HG03066 (cell line): ENCODE results near the gene PRKCB.
"Not testable (repeated sequence)": the region's sequence is repeated elsewhere in the genome, so short reads cannot be mapped to it uniquely, and the experiment has no call there.

Experiments
- ATAC-seq: cut with Tn5 transposase; IDR thresholded peaks from one replicate; pipeline ENCODE4 v1.9.1; 2021; ENCODE audit warnings: low read depth; ENCODE audit not compliant: unreplicated experiment

The PRKCB gene

DNA sequence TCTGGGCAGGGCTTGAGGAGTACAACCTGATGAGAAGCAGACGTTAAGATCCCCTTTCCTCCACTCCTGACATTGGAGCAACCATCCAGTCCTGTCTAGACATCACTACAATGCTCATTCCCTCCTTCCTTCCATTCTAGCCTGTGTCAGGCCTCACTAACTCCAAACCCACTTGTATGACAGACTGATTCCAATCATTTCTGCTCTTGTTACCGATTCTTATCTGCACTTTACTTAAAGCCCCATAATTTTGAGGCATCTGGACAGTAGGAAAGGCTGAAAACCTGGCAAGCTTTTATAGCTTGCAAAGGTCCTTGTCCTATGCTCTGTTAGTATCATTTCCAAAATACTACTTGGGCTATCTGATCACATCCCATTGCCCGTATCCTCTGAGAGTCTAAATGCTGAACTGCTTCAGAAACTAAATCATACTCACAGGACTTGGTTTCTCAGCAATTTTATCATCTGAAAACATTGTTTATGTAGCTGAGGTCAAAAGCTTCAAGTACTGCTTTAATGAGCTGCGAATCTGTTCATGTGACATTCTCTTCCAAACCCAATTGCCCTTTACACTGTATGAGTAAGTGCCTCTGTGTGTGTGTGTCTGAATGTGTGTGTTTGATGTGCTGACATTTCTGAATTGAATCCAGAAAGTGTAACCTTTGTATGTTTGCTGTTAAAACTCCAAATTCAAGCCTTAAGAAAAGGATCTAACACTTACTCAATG, 363.2 kb downstream of the PRKCB start:
- no peak for ATAC-seq

DNA sequence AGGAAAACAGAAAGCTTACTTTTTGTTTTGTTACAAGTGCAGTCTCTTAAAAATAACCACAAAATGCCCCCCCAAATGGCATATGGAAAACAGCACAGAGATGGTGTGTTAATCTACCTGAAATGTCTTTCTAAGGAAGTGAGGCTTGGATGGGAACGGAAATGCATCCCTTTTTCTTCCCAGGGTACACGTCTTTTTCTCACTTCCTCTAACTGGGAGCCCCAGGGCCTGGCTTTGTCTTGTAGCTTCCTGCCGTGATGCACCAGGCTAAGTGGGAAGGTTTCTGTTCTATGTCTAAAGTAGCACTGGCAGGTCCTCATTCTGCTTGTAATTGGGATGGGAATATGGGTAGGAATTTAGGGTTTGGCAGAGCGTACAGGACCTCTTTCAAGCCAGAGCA, 367.9 kb downstream of the PRKCB start:
- ATAC-seq, result no peak

DNA sequence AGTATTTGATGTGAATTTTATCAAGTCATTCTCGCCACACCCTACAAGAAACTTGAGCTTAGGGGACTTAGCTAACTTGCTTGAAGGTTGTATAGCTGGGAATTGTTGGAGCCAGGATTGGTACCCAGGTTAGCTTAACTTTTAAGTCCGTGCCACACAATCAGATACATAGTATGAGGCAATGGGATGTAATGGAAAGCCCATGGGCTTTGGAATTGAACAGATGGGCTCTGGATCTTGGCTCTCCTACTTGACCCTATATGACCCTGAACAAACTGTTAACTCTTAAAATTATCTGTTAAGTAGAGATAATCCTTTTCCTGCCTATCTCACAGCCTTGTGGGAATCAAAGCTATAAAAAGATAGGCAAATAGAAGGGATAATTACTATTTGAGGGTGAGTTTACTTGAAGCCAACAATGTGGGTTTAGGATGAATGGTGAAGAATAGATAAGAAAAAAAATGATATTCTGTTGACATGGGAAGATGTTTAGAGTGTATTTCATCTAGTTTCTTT, 368.4 kb downstream of the PRKCB start:
- ATAC-seq, result no peak

DNA sequence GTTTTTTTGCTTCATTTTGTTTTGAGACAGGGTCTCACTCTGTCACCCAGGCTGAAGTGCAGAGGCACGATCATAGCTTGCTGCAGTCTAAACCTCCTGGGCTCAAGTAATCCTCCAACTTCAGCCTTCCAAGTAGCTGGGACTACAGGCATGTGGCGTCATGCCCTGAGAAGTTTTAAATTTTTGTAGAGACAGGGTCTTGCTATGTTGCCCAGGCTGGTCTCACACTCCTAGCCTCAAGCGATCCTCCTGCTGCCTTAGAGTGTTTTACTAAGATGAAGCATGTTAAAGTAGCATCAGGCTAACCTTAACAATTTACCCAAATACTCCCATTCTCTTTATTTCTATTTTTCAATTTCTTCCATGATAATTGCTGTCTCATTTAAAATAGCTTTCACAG, 371.1 kb downstream of the PRKCB start:
- ATAC-seq, result no peak

DNA sequence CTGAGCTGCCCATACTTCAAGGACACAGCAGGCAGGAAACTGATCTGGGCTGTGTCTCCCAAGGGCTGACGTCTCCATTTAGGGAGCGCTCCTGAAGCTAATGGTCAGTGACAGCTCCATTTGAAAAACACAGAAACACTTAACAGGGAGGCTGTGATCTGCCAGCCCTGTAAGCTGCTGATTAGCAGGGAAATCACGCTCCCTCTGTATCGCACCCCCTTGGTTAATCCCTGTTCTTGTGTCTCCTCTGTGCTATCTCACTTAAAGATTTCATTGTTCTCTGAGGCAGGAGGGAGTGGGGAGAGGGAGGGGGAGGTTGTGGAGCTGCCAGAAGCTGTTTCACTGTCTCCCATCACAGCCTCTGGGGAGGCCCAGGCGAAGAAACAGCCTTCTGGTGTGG, 372.9 kb downstream of the PRKCB start:
- ATAC-seq, result no peak

DNA sequence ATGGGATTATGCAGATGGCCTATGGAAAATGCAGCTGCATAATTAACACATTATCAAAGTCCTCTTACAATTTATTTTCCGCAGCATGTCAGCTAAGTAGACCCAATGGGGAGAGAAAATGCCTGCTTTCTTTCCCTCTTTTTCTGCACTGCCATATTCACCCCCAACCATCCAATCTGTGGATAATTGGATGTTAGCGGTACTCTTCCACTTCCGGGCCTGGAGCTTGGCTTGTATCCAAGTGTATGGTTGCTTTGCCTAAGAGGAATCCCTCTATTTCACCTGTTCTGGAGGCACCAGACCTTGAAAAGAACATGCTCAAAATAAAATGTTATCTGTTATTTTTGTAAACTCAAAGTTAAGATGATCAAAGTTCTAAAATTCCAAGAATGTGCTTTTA, 379.2 kb downstream of the PRKCB start:
- ATAC-seq, result no peak

DNA sequence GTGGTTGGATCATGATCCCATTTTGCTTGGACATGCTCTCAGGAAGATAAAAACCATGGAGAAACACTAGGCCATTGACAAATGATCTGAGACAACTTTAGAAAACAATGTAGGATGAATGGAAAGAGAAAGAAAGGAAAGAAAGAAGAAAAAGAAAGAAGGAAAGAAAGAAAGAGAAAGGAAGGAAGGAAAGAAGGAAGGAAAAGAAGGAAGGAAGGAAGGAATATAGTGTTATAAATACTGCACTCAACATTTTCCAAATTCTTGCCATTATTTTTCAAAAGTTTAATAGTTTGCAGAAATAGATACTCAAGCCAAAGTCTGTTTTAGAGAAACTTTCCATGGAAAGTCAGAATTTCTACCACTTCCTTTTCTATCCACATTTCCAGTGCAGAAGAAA, 381.2 kb downstream of the PRKCB start:
- no peak for ATAC-seq

DNA sequence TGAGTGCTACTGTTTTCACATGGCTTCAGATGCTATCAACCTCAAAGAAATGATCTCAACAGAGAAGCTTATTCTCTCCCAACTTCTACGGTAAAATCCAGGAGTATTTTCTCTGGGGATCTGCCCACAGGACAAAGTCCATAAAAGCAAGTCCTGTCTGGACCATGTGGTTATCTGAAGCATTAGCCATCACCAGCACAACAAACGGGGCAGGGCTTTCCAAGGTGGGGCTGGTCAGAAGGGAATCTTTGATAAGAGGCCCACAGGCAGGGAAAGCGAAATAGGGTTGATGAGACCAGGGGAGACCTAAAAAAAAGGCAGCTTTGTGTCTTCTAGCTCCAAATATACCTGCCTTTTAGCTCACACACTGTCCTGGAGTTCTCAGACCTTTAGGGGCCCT, 381.7 kb downstream of the PRKCB start:
- no peak for ATAC-seq

DNA sequence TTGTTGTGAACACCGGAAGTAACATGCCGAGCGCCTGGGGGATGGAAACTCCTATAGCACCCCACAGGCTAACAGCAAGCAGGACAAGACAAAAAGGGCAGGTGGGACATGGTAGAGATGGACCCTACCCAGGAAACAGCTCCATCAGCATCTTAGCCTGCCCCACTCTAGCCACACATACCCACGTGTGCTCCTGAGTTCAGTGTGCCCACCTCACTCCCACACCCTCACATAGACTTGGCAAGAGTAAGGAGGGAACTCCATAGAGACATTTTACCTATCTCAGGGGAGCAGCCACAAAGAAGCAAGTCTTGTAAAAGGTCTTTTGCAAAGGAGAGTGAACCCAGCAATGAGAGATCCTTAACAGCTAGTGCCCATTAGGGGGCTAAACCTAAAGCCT, 382.5 kb downstream of the PRKCB start:
- no peak for ATAC-seq

DNA sequence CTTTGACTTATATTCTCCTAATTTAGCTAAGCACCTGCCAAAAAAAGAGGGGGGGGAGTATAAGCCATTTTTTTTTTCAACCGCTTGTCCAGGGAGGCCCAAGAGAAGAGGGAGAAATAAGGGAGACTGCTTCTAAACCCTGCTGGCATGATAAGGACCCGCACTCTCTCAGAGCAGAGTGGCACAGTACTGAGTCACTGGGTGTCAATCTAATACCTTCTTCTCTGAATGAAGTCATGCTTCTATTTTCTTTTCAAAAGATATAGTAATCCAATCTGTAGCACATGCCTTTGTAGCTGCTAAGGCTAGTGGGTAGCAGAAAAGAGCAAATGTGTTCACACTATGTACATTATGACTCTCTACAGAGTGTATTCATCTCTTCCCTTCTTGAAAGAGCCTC, 385.4 kb downstream of the PRKCB start:
- ATAC-seq, result no peak

DNA sequence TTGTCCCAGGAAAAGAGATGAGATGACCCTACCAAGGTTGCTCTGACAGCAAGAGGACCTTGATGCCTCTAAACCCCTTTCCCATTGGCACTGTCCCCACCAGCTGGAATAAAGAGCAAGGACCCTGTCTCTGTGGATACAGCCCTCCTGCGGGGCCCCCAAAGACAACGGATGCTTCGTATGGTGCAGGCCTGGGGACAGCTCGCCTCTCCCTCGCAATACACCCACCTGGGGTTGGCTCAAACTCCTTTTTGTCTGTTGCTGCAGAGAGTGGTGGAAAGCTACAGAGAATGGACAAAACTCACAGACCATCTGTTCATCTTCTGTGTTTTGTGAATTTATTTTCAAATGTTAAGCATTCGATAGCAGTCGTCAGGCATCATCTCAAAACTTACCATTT, 392.7 kb downstream of the PRKCB start:
- ATAC-seq, result no peak

DNA sequence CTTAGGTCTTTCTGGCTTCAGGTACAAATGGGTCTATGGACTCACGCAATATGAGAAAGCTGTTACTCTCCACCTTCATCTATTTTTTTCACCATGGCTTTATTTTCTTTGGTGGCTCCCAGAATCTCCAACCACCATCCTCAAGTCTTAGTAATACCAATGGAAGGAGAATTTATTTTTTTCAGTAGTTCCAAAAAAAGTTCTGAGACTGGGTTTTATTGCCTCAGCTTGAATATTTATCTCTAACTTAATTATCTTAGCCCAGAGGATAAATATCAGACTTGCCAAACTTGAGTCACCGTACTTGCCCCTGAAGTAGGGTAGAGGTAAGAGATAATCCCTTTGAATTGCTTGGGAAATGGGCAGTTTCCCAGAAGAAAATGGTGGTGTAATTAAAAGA, 397.2 kb downstream of the PRKCB start:
- ATAC-seq, result no peak

DNA sequence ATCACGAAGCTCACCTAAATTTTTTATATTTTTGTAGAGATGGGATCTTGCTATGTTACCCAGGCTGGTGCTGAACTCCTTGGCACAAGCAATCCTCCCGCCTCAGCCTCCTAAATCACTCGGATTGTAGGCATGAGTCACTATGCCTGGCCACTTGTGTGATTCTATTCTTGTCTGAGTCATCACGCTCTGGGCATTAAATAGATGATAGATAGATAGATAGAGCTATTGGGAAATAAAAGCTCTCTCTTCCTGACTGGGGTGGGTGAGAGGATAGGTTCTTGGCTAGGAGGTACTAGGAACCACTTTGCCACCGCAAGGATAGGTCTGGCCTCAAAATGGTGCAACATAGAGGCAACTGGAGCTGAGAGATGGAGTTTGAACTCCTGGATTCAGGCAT, 399.0 kb downstream of the PRKCB start:
- no peak for ATAC-seq

DNA sequence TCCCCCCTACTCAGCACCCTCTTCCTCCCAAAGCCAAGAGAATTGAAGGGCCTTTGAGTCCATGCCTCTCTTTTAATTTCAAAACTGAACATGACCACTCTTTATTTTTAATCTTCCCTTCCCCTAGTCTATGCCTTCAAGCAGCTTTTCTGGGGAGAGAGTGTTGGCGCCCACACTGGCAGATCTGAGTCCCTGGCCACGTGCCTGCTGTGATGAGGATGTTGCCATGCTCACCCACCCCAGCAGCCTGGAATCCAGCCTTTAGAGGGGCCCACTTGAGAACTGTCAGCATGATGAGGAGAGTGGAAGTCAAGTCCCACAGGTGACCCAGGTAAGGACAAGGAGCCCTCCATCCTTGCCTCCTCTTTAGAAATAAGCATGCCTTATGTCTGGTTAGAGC, 400.0 kb downstream of the PRKCB start:
- no peak for ATAC-seq

DNA sequence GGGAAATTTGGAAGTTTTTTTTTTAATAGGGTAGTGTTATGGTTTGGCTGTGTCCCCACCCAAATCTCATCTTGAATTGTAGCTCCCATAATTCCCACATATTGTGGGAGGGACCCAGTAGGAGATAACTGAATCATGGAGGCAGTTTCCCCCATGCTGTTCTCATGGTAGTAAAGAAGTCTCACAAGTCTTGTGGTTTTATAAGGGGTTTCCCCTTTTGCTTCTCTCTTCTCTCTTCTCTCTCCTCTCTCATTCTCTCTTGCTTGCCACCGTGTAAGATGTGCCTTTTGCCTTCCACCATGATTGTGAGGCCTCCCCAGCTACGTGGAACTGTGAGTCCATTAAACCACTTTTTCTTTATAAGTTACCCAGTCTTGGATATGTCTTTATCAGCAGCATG, 403.1 kb downstream of the PRKCB start:
- not testable (repeated sequence) for ATAC-seq

DNA sequence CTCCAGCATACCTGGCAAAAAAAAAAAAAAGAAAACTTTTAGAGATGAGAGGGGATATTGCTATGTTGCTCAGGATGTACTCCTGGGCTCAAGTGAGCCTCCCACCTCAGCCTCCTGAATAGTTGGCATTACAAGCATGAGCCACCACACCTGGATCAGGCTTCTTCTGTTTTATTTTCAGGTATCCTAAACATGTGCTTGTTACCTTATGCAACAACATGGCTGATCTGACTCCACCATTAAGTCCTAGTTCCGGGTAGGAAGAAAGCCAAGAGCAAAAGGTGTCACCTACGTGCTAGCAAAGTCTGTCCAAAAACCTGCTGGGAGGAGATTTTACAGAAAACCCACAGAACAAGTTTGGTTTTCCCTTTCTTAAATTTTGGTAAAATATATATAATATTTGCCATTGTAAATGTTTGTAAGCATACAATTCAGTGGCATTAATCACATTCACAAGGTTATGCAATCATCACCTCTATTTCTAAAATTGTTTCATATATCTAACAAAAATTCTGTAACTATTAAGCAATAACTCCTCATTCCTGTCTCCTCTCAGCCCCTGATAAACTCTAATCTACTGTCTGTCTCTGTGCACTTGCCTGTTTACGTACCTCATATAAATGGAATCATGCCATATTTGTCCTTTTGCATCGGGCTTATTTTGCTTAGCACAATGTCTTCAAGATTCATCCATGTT, 411.3 kb downstream of the PRKCB start:
- no peak for ATAC-seq

DNA sequence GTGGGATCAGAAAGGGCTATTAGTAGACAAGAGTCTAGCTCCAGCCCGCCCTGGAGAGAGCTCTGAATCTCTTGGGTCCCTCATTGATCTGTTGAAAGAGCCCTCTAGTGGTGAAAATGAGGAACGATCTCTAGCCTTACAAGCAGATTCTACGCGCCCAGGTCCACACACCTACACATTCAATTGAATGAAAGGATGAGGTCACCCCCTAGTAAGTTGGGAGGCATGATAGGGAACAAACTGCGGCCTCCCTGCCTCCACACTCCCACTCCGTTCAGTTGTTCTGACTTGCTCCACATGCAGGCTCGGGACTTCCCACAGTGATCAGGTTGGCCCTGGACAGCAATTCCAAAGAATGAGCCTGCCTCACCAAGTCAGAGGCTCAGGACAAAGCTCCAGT, 417.4 kb downstream of the PRKCB start:
- no peak for ATAC-seq

DNA sequence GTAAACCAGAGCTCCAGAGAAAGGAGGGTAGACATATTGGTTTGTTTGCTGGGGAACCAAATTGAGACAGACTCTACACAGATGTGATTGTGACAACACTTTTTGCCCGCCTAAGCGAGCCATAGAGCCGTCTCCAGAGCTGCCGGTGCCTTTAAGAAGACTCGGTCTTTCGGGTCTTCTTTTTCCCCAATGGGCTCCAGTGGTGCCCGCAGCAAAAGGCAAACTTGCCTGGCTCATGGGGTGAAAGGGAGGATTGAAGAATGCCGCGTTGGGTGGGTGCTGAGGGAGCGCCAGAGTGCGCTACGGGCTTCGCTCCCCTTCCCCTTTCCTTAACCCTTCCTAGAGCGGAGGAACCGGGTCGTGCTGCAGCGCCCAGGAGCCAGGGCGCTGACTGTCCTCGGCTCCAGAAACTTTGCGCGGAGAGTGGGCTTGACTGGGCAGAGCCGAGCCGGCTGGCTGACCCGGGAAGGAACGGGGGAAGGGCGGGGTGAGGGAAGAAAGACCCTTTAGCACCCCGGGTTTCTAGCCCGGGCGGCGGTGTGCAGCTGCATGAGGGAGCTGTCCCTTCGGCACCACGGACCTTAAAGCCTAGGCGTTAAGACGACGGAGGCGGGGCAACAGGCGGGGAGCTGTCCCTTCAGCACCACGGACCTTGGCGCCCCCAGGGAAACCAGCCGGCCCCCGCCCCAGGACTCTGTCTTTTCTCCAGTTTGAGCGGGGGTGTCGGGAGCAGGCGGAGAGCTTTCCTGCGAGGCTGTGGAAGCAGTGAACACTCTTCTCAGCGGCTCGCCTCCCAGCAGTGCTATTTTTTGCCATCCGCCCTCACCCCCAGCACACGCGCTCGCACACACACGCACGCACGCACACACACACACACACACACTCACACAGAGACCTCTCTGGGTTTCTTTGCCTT, 419.9 kb downstream of the PRKCB start, which contains the start of gene CACNG3:
TSS of gene CACNG3 (plus strand) at position 880 of the 916 bp plus-strand sequence. CDS start 420 bp downstream, outside the sequence.
- ATAC-seq, result no peak

DNA sequence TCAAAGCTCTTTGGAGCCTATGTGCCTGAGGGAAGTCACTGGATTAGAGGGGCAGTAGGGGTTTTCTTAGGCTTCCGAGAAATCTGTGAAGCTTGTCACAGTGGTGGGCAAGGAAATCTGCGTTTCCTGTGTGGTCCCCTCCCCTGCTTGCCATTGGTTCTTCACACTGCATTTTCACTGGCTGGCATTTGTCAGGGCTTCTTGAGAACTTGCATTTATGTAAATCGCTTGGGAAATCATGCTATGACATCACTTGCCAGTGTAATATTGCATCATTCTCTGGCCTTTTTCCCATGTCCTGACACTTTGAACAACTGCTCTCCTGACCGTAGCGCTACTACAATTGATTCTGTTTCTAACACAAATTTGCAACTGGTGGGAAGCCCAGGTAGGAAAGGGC, 422.2 kb downstream of the PRKCB start:
- ATAC-seq, result no peak

DNA sequence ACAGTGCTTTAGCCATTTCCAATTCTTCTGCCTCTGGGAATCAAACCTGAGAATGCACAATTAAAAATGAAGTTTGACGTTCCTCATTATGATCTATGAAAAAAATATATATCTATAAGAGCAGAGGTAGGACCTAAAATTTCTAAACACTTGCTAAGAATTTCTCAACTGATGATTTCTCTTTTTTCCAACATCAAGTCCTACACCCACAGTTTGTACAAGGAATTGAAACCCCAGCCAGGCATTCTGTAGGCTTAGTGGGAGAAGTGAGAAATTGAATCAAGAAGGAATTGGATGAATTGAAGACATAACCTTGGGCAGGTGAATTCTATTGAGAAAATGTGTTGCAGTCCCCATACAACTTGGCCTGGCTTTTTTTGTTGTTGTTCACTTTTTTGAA, 423.0 kb downstream of the PRKCB start:
- no peak for ATAC-seq

DNA sequence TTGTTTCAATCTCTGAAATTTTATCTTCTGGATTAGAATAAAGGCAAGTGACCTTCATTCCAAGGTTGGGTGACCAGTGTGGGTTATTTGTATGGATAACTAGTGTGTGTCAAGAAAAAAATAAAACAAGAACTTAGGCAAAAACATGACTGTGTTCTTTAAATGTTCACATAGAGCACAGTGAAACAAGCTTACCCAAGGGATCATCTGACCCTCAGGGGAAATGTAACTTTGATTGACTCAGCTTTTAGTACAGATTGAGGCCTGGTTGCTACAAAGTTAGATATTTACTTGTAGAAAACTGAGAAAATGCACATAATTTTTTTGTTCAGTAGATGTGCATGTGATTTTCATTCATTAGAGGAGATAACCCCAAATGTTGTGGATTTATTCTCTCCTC, 427.0 kb downstream of the PRKCB start:
- ATAC-seq, result no peak
